ENCODE data around the gene MSL1. TPM values are rescaled to one million over a fixed set of nuclear protein-coding genes. Genes with fewer than 3 reads are reported as not detected.

Gene MSL1
- total and polyA plus RNA-seq, 7 donors: 29.4 to 92.2 (median 54.6) TPM

GRCh38 chr17:40124279-40125141 is 2.7 kb downstream of the MSL1 start:
- TF ChIP-seq CTCF (IDR thresholded peaks at IDR 0.05) (no peak), EP300 (IDR thresholded peaks at IDR 0.05) (no peak)
- H3K36me3 ChIP-seq: peaks cover 2 to 40% (median 26%) of the 10 kb centered on the region in 4 donors
- H3K4me3 ChIP-seq: peak overlapping the region; percentile 86 to 99 (median 95)
- peak overlapping the region; percentile 98 to 100 (median 99) for H3K27ac ChIP-seq
- 7 to 9% methylated on average over 9 of the region's 9 CpGs for WGBS, 2 donors
- no peak for DNase-seq
- intact Hi-C loops (cut with DNase I): no loop called here
- H3K4me1 ChIP-seq: peaks cover 0 to 36% (median 32%) of the 10 kb centered on the region in 4 donors
- H3K27me3 ChIP-seq: no peaks in the 10 kb centered on the region
- no peaks in the 10 kb centered on the region for H3K9me3 ChIP-seq

- WGBS, 2 donors: 88 to 90% methylated on average over 5 of the region's 5 CpGs
Measured at GRCh38 chr17:40129498-40129897, 7.7 kb downstream of the MSL1 start.

GRCh38 chr17:40130352-40131042 is 8.7 kb downstream of the MSL1 start:
- H3K4me1 ChIP-seq: peaks cover 0 to 9% (median 3%) of the 10 kb centered on the region in 4 donors
- peaks cover 15 to 100% (median 72%) of the 10 kb centered on the region in 4 donors for H3K36me3 ChIP-seq
- H3K27me3 ChIP-seq: no peaks in the 10 kb centered on the region
- H3K27ac ChIP-seq: peak overlapping the region; percentile 18 to 50 (median 22)
- WGBS, 2 donors: 86 to 87% methylated on average over 7 of the region's 7 CpGs
- intact Hi-C loops (cut with DNase I): no loop called here
- DNase-seq: peak; percentile 74
- no peaks in the 10 kb centered on the region for H3K9me3 ChIP-seq
- H3K4me3 ChIP-seq: no peak overlapping the region
- TF ChIP-seq POLR2A (IDR thresholded peaks at IDR 0.05): no peak
- no peak for TF ChIP-seq POLR2AphosphoS5 (IDR thresholded peaks at IDR 0.05)
- no peak for TF ChIP-seq CTCF (IDR thresholded peaks at IDR 0.05)
- TF ChIP-seq EP300 (IDR thresholded peaks at IDR 0.05): no peak

More at GRCh38 chr17:40129498-40129897, 7.7 kb downstream of the MSL1 start:
- Histone ChIP-seq H3K9me3 (no peaks in the 10 kb centered on the region), H3K4me1 (peaks cover 0 to 19% (median 13%) of the 10 kb centered on the region in 4 donors), H3K27me3 (no peaks in the 10 kb centered on the region), H3K4me3 (no peak overlapping the region), H3K27ac (no peak overlapping the region), H3K36me3 (peaks cover 15 to 90% (median 64%) of the 10 kb centered on the region in 4 donors)
- no peak for TF ChIP-seq POLR2A (IDR thresholded peaks at IDR 0.05)
- TF ChIP-seq POLR2AphosphoS5 (IDR thresholded peaks at IDR 0.05): no peak
- no peak for TF ChIP-seq CTCF (IDR thresholded peaks at IDR 0.05)
- no peak for TF ChIP-seq EP300 (IDR thresholded peaks at IDR 0.05)
- intact Hi-C loops (cut with DNase I): no loop called here
- DNase-seq: no peak

- H3K27ac ChIP-seq: peak overlapping the region in 1 of 4 donors; percentile 0
- H3K27me3 ChIP-seq: no peaks in the 10 kb centered on the region
- H3K36me3 ChIP-seq: peaks cover 15 to 83% (median 61%) of the 10 kb centered on the region in 4 donors
- no peak for DNase-seq
- H3K4me1 ChIP-seq: peaks cover 0 to 5% (median 4%) of the 10 kb centered on the region in 4 donors
- intact Hi-C loops (cut with DNase I): no loop called here
- no peaks in the 10 kb centered on the region for H3K9me3 ChIP-seq
- H3K4me3 ChIP-seq: no peak overlapping the region
- no peak for TF ChIP-seq POLR2AphosphoS5 (IDR thresholded peaks at IDR 0.05)
- WGBS, 2 donors: 20 to 67% methylated on average over 7 of the region's 7 CpGs
Measured at GRCh38 chr17:40134184-40134583, 12.4 kb downstream of the MSL1 start.

GRCh38 chr17:40135817-40136216 is 14.0 kb downstream of the MSL1 start:
- H3K27me3 ChIP-seq: no peaks in the 10 kb centered on the region
- H3K4me1 ChIP-seq: peaks cover 0 to 13% (median 10%) of the 10 kb centered on the region in 4 donors
- 94 to 97% methylated on average over 3 of the region's 3 CpGs for WGBS, 2 donors
- TF ChIP-seq POLR2AphosphoS5 (IDR thresholded peaks at IDR 0.05): no peak
- no peak for TF ChIP-seq CTCF (IDR thresholded peaks at IDR 0.05)
- TF ChIP-seq EP300 (IDR thresholded peaks at IDR 0.05): no peak
- TF ChIP-seq POLR2A (IDR thresholded peaks at IDR 0.05): no peak
- no peak overlapping the region for H3K4me3 ChIP-seq
- no peaks in the 10 kb centered on the region for H3K9me3 ChIP-seq
- peaks cover 4 to 66% (median 50%) of the 10 kb centered on the region in 4 donors for H3K36me3 ChIP-seq
- peak overlapping the region in 1 of 4 donors; percentile 0 for H3K27ac ChIP-seq
- DNase-seq: no peak
- intact Hi-C loops (cut with DNase I): no loop called here

Measured in sigmoid colon (tissue), 7 donors.